SK-N-SH (cell line): Measurements from ENCODE around the gene OVOL1. TPM values are rescaled to one million over a fixed set of nuclear protein-coding genes. Genes with fewer than 3 reads are reported as not detected.

Experiments used
- CTCF ChIA-PET: fragments of 300-600, 350-600 bp; formaldehyde crosslinking; extraction: SDS; loops from one replicate; lab custom pipeline; 2021; lab: Yijun Ruan, JAX
- POLR2A ChIA-PET: fragments of 350-600 bp; sonication (Branson Sonifier 250); formaldehyde crosslinking; extraction: SDS; loops from one replicate; lab custom pipeline; 2020; ENCODE audit warnings: antibody characterized with exemption, inconsistent platforms; lab: Yijun Ruan, JAX
- DNase-seq: peaks from one replicate; pipeline ENCODE4 v3.0.0; 2012
- H2AFZ ChIP-seq: fragments of 200-600 bp; sonication (generic); 2 replicates; pipeline ENCODE4 v1.8.1; 2016; ENCODE audit warnings: antibody characterized with exemption, mild to moderate bottlenecking, low read depth
- H3F3A ChIP-seq: fragments of 200-600 bp; sonication (generic); replicated peaks from 2 replicates; pipeline ENCODE3; 2016; ENCODE audit warnings: antibody characterized with exemption, mild to moderate bottlenecking; ENCODE audit not compliant: insufficient read depth
- H3K27ac ChIP-seq, 2 experiments: fragments of 200-500 bp in 1 of 2; fragments of 200-600 bp in 1 of 2; sonication (Bioruptor generic) in 1 of 2; sonication (generic), shearing (Covaris generic) in 1 of 2; 2 replicates each; pipeline versions ENCODE4 v1.5.1 to v1.6.1; 2014 to 2016; ENCODE audit warnings: low read depth in 2 of 2, inconsistent platforms in 1 of 2, low read length in 1 of 2, mild to moderate bottlenecking in 1 of 2, mixed read lengths in 1 of 2
- H3K27me3 ChIP-seq: fragments of 200-600 bp; sonication (generic), shearing (Covaris generic); 2 replicates; pipeline ENCODE4 v1.6.1; 2016; ENCODE audit warnings: mixed run types; ENCODE audit not compliant: insufficient read depth
- H3K36me3 ChIP-seq, 2 experiments: fragments of 200-500 bp in 1 of 2; fragments of 200-600 bp in 1 of 2; sonication (Bioruptor generic) in 1 of 2; sonication (generic) in 1 of 2; replicated peaks in 1 of 2; 2 replicates each; pipeline versions ENCODE3 to v1.5.1; 2014 to 2016; ENCODE audit warnings: low read length in 1 of 2, mild to moderate bottlenecking in 1 of 2; ENCODE audit not compliant: insufficient read depth in 2 of 2, control insufficient read depth in 1 of 2
- H3K4me1 ChIP-seq, 2 experiments: fragments of 200-500 bp in 1 of 2; fragments of 200-600 bp in 1 of 2; sonication (Bioruptor generic) in 1 of 2; sonication (generic), shearing (Covaris generic) in 1 of 2; 2 replicates each; pipeline versions ENCODE4 v1.5.1 to v1.6.1; 2014 to 2016; ENCODE audit warnings: low read depth in 1 of 2, low read length in 1 of 2, mixed run types in 1 of 2; ENCODE audit not compliant: insufficient read depth in 2 of 2, control insufficient read depth in 1 of 2
- H3K4me2 ChIP-seq: fragments of 200-600 bp; sonication (generic), shearing (Covaris generic); 2 replicates; pipeline ENCODE4 v1.6.1; 2017; ENCODE audit warnings: mixed run types
- H3K4me3 ChIP-seq, 2 experiments: fragments of 200-500 bp in 1 of 2; fragments of 200-600 bp in 1 of 2; sonication (Bioruptor generic) in 1 of 2; sonication (generic), shearing (Covaris generic) in 1 of 2; 2 replicates each; pipeline versions ENCODE4 v1.5.1 to v1.8.1; 2014 to 2016; ENCODE audit warnings: low read depth in 2 of 2, inconsistent platforms in 1 of 2, low read length in 1 of 2, mild to moderate bottlenecking in 1 of 2, mixed read lengths in 1 of 2, moderate library complexity in 1 of 2
- H3K79me2 ChIP-seq: fragments of 200-600 bp; sonication (generic); 2 replicates; pipeline ENCODE4 v1.8.1; 2017; ENCODE audit warnings: mild to moderate bottlenecking; ENCODE audit not compliant: insufficient read depth
- H3K9ac ChIP-seq: fragments of 200-600 bp; sonication (generic); 2 replicates; pipeline ENCODE4 v1.6.1; 2017; ENCODE audit warnings: mixed run types
- H3K9me2 ChIP-seq: fragments of 200-600 bp; sonication (generic); 2 replicates; pipeline ENCODE4 v1.6.1; 2017; ENCODE audit warnings: mixed run types
- H3K9me3 ChIP-seq: fragments of 200-600 bp; sonication (generic); 2 replicates; pipeline ENCODE4 v1.6.1; 2017; ENCODE audit warnings: mixed run types, mild to moderate bottlenecking, moderate library complexity
- H4K20me1 ChIP-seq: fragments of 200-600 bp; sonication (generic); 2 replicates; pipeline ENCODE4 v1.6.1; 2017; ENCODE audit warnings: mild to moderate bottlenecking, mixed run types; ENCODE audit not compliant: insufficient read depth
- ELF1 ChIP-seq: IDR thresholded peaks from 2 replicates; pipeline ENCODE4 v1.4.0; 2012
- EP300 ChIP-seq, 2 experiments: IDR thresholded peaks; 2 replicates each; pipeline versions ENCODE4 v1.4.0 to v1.6.1; 2012; ENCODE audit warnings: borderline replicate concordance in 1 of 2, low read depth in 1 of 2, low read length in 1 of 2
- EZH2phosphoT487 ChIP-seq: fragments of 200-600 bp; sonication (generic); IDR thresholded peaks from 2 replicates; pipeline ENCODE4 v1.6.1; 2017; ENCODE audit warnings: low read depth, mixed run types, mild to moderate bottlenecking, antibody characterized with exemption, moderate library complexity, borderline replicate concordance
- GABPA ChIP-seq: IDR thresholded peaks from 2 replicates; pipeline ENCODE4 v1.4.0; 2012; ENCODE audit warnings: low read depth, mild to moderate bottlenecking
- GATA2 ChIP-seq: sonication (generic); formaldehyde crosslinking; IDR thresholded peaks from 2 replicates; pipeline ENCODE4 v1.5.0; 2020; ENCODE audit warnings: mild to moderate bottlenecking, missing genetic modification reagents
- MEF2A ChIP-seq: IDR thresholded peaks from 2 replicates; pipeline ENCODE4 v1.4.0; 2012; ENCODE audit warnings: low read depth, borderline replicate concordance
- RFX5 ChIP-seq: IDR thresholded peaks from 2 replicates; pipeline ENCODE4 v1.6.1; 2012; ENCODE audit warnings: mild to moderate bottlenecking, improper control_type of control experiment, low read length
- SIN3A ChIP-seq: IDR thresholded peaks from 2 replicates; pipeline ENCODE4 v1.6.1; 2012; ENCODE audit warnings: low read depth, mild to moderate bottlenecking, low read length, moderate library complexity, borderline replicate concordance
- SMC3 ChIP-seq: IDR thresholded peaks from 2 replicates; pipeline ENCODE4 v1.6.1; 2012; ENCODE audit warnings: low read depth, low read length, improper control_type of control experiment
- TAF1 ChIP-seq: IDR thresholded peaks from 2 replicates; pipeline ENCODE4 v1.6.1; 2012; ENCODE audit warnings: low read depth, mild to moderate bottlenecking, low read length, moderate library complexity, borderline replicate concordance
- TCF12 ChIP-seq: IDR thresholded peaks from 2 replicates; pipeline ENCODE4 v1.4.0; 2012
- YY1 ChIP-seq: IDR thresholded peaks from 2 replicates; pipeline ENCODE4 v1.4.0; 2012; ENCODE audit warnings: low read depth, mild to moderate bottlenecking
- WGBS: methylation state at CpG from one replicate; pipeline ENCODE4 v1.1.6; 2017; ENCODE audit warnings: low lambda C conversion rate; 5-methylcytosine and 5-hydroxymethylcytosine counted together
- polyA plus RNA-seq, 3 experiments: library from polyadenylated mRNA; depleted of rRNA; stranded (reverse); fragments of >200 nt; gene quantifications; 2 replicates each; pipeline ENCODE4 v1.2.3, GENCODE V29; 2012
- TF ChIP-seq, protein P1 (sequence below): fragments of 150-350 bp; IDR thresholded peaks from 2 replicates; pipeline ENCODE4 v1.6.1; 2017; ENCODE audit warnings: antibody characterized with exemption, low read length, low read depth, borderline replicate concordance
- TF ChIP-seq, protein P2 (sequence below): IDR thresholded peaks from 2 replicates; pipeline ENCODE4 v1.6.1; 2012; ENCODE audit warnings: mild to moderate bottlenecking, low read depth, low read length, moderate library complexity

The OVOL1 gene
- polyA plus RNA-seq, 1 of the 3 experiments (the other 2 are of a cell fraction) = not detected

DNA sequence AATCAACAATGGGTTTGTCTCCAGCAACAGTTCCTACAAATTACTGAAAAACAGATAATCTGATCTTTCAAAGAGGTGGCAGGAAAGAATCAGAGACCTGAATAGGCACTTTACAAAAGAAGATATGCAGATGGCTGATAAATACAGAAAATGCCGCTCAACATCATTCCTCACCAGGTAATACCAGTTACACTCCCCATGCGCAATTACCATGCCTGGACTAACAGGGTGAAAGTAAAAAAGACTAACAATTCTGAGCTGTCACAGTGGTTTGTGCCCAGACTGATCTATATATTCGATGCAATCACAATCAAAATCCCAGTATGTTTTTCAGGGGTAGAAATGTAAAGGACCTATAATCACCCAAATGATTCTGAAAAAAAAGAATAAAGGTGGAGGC is 56.9 kb downstream of the OVOL1 start:
- TF ChIP-seq EP300 (IDR thresholded peaks at IDR 0.05; ENCODE audit: borderline replicate concordance in 1 of 2, low read depth in 1 of 2, low read length in 1 of 2) = no peak
- TF ChIP-seq TCF12 = no peak
- TF ChIP-seq, protein P1, sequence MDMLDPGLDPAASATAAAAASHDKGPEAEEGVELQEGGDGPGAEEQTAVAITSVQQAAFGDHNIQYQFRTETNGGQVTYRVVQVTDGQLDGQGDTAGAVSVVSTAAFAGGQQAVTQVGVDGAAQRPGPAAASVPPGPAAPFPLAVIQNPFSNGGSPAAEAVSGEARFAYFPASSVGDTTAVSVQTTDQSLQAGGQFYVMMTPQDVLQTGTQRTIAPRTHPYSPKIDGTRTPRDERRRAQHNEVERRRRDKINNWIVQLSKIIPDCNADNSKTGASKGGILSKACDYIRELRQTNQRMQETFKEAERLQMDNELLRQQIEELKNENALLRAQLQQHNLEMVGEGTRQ = no peak
- TF ChIP-seq GABPA = no peak
- no peak for TF ChIP-seq YY1
- TF ChIP-seq SIN3A = no peak
- no peak for TF ChIP-seq ELF1
- TF ChIP-seq GATA2 (CRISPR knock-in tag) = no peak
- no peak for TF ChIP-seq MEF2A
- TF ChIP-seq, protein P2, sequence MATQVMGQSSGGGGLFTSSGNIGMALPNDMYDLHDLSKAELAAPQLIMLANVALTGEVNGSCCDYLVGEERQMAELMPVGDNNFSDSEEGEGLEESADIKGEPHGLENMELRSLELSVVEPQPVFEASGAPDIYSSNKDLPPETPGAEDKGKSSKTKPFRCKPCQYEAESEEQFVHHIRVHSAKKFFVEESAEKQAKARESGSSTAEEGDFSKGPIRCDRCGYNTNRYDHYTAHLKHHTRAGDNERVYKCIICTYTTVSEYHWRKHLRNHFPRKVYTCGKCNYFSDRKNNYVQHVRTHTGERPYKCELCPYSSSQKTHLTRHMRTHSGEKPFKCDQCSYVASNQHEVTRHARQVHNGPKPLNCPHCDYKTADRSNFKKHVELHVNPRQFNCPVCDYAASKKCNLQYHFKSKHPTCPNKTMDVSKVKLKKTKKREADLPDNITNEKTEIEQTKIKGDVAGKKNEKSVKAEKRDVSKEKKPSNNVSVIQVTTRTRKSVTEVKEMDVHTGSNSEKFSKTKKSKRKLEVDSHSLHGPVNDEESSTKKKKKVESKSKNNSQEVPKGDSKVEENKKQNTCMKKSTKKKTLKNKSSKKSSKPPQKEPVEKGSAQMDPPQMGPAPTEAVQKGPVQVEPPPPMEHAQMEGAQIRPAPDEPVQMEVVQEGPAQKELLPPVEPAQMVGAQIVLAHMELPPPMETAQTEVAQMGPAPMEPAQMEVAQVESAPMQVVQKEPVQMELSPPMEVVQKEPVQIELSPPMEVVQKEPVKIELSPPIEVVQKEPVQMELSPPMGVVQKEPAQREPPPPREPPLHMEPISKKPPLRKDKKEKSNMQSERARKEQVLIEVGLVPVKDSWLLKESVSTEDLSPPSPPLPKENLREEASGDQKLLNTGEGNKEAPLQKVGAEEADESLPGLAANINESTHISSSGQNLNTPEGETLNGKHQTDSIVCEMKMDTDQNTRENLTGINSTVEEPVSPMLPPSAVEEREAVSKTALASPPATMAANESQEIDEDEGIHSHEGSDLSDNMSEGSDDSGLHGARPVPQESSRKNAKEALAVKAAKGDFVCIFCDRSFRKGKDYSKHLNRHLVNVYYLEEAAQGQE = no peak
- TF ChIP-seq EZH2phosphoT487 = no peak
- TF ChIP-seq SMC3 = no peak
- TF ChIP-seq TAF1 = no peak
- no peak for TF ChIP-seq RFX5
- TF ChIP-seq, all 33 proteins: peak for 0
- Histone ChIP-seq H3K4me1 (no peaks in the 10 kb centered on the region), H2AFZ (no peak overlapping the region), H3K9me2 (no peaks in the 10 kb centered on the region), H3K9ac (no peak overlapping the region), H3K9me3 (no peaks in the 10 kb centered on the region), H3K4me3 (no peak overlapping the region), H3K36me3 (no peaks in the 10 kb centered on the region), H3K27ac (no peak overlapping the region), H3K27me3 (no peaks in the 10 kb centered on the region), H3K79me2 (no peaks in the 10 kb centered on the region), H3K4me2 (no peak overlapping the region), H4K20me1 (no peaks in the 10 kb centered on the region), H3F3A (peaks cover 3% of the 10 kb centered on the region)
- POLR2A ChIA-PET = interaction anchor here (0.7 to 1.5 kb wide), 4 partner anchors 9 to 11 kb away, joined by 3 to 4 read pairs (median 3); partner anchors contain the start of gene SNX32
- CTCF ChIA-PET = interaction anchor here (1.2 to 1.6 kb wide), 3 partner anchors 41 to 145 kb away, joined by 3 to 4 read pairs (median 3); no protein-coding TSS in a partner anchor
- 85% methylated on average over 3 of the region's 3 CpGs for WGBS
- DNase-seq = no peak
